Hepatocyte (in vitro differentiated cells): Measurements from ENCODE around the gene PPP2R5B. TPM values are rescaled to one million over a fixed set of nuclear protein-coding genes. Genes with fewer than 3 reads are reported as not detected.

ENCODE experiments used
- DNase-seq: peaks from one replicate; pipeline ENCODE4 v3.0.0-alpha.2; 2016; ENCODE audit warnings: low spot score
- H2AFZ ChIP-seq: fragments of 200-600 bp; sonication (generic); 2 replicates; pipeline ENCODE4 v1.6.0; 2016; ENCODE audit warnings: antibody characterized with exemption, mild to moderate bottlenecking
- H3K27ac ChIP-seq: fragments of 200-600 bp; sonication (generic); 2 replicates; pipeline ENCODE4 v1.5.1; 2016; ENCODE audit warnings: mild to moderate bottlenecking
- H3K27me3 ChIP-seq: fragments of 200-600 bp; sonication (generic); 2 replicates; pipeline ENCODE4 v1.6.1; 2016
- H3K36me3 ChIP-seq: fragments of 200-600 bp; sonication (generic); replicated peaks from 2 replicates; pipeline ENCODE4 v1.5.1; 2016; ENCODE audit warnings: low read depth; ENCODE audit not compliant: insufficient read depth
- H3K4me1 ChIP-seq: fragments of 200-600 bp; sonication (generic); 2 replicates; pipeline ENCODE4 v1.5.1; 2016; ENCODE audit warnings: mild to moderate bottlenecking, moderate library complexity; ENCODE audit not compliant: insufficient read depth
- H3K4me2 ChIP-seq: fragments of 200-600 bp; sonication (generic); 2 replicates; pipeline ENCODE4 v1.6.0; 2016
- H3K4me3 ChIP-seq: fragments of 200-600 bp; sonication (generic); 2 replicates; pipeline ENCODE4 v1.5.1; 2016; ENCODE audit warnings: mild to moderate bottlenecking
- H3K79me2 ChIP-seq: fragments of 200-600 bp; sonication (generic); 2 replicates; pipeline ENCODE4 v1.6.0; 2017; ENCODE audit warnings: mild to moderate bottlenecking
- H3K9me2 ChIP-seq: fragments of 200-600 bp; sonication (generic); replicated peaks from 2 replicates; pipeline ENCODE4 v1.6.0; 2017; ENCODE audit warnings: mild to moderate bottlenecking; ENCODE audit not compliant: insufficient read depth
- H3K9me3 ChIP-seq: fragments of 200-600 bp; sonication (generic); 2 replicates; pipeline ENCODE4 v1.5.1; 2016; ENCODE audit warnings: low read depth, mild to moderate bottlenecking
- H4K20me1 ChIP-seq: fragments of 200-600 bp; sonication (generic); 2 replicates; pipeline ENCODE4 v1.6.0; 2016; ENCODE audit warnings: mild to moderate bottlenecking; ENCODE audit not compliant: insufficient read depth, poor library complexity, severe bottlenecking
- EZH2 ChIP-seq: fragments of 200-600 bp; sonication (generic); IDR thresholded peaks from 2 replicates; pipeline ENCODE4 v1.6.1; 2016; ENCODE audit warnings: antibody characterized with exemption, mild to moderate bottlenecking, borderline replicate concordance
- EZH2phosphoT487 ChIP-seq: fragments of 200-600 bp; sonication (generic); IDR thresholded peaks from one replicate; pipeline ENCODE4 v1.6.1; 2018; ENCODE audit warnings: antibody characterized with exemption, mild to moderate bottlenecking, low read depth, moderate library complexity; ENCODE audit not compliant: unreplicated experiment, severe bottlenecking
- WGBS: methylation state at CpG from one replicate; pipeline ENCODE4 v1.1.6; 2016; ENCODE audit warnings: low lambda C conversion rate; ENCODE audit errors: missing lambda C conversion rate; 5-methylcytosine and 5-hydroxymethylcytosine counted together
- polyA plus RNA-seq: library from polyadenylated mRNA; unstranded; fragments of >200 nt; fragmentation: Nextera tagmentation; extraction: Ambion mirVana; gene quantifications from 2 replicates; pipeline ENCODE4 v1.2.1, GENCODE V29; 2016
- total RNA-seq: library from RNA; depleted of rRNA; stranded (reverse); fragments of >200 nt; gene quantifications from 2 replicates; pipeline ENCODE4 v1.2.3, GENCODE V29; 2014
- TF ChIP-seq, protein P1 (sequence below): fragments of 200-600 bp; sonication (generic); IDR thresholded peaks from 2 replicates; pipeline ENCODE4 v1.5.1; 2016; ENCODE audit warnings: antibody characterized with exemption, mild to moderate bottlenecking; ENCODE audit not compliant: poor library complexity

Gene PPP2R5B
- total and polyA plus RNA-seq, 2 experiments from 2014 or later: 16.9 to 19.5 TPM

DNA sequence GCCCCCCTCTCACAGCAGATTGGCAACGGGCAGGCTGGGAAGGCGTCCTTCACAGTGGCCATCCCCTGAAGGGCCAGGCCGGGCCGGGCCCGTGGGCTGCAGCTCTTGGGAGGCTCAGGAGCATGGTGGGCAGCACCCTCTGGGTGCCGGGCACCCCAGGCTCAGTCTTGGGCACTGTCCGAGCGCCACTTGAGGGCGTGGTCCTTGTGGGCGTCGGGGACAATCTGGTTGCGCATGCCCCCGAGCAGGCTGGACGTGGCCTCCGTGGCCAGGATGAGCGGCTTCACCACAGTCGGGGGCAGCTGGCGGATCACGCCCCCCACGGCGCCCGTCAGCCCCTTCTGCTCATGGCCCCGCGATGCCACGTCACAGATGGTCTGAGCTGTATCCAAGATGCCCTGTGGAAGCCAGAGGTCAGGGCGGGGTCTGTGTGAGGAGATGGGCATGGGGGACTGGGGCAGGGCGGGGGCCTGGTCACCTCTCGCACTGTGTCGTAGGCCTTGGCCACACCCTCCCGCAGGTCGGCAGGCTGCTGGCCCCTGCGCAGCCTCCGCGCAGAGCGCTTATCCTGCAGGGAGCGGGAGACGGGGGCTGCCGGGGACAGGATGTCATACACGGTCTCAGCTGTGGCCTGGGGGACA, 29.6 kb upstream of the PPP2R5B start:
- Histone ChIP-seq H3K79me2 (peaks cover 24% of the 10 kb centered on the region), H3K4me2 (no peak overlapping the region), H2AFZ (no peak overlapping the region), H3K27me3 (no peaks in the 10 kb centered on the region), H3K4me1 (peaks cover 9% of the 10 kb centered on the region), H3K4me3 (no peak overlapping the region), H4K20me1 (no peaks in the 10 kb centered on the region), H3K27ac (no peak overlapping the region), H3K9me3 (no peaks in the 10 kb centered on the region), H3K36me3 (no peaks in the 10 kb centered on the region), H3K9me2 (no peaks in the 10 kb centered on the region)
- DNase-seq: no peak
- TF ChIP-seq, protein P1, sequence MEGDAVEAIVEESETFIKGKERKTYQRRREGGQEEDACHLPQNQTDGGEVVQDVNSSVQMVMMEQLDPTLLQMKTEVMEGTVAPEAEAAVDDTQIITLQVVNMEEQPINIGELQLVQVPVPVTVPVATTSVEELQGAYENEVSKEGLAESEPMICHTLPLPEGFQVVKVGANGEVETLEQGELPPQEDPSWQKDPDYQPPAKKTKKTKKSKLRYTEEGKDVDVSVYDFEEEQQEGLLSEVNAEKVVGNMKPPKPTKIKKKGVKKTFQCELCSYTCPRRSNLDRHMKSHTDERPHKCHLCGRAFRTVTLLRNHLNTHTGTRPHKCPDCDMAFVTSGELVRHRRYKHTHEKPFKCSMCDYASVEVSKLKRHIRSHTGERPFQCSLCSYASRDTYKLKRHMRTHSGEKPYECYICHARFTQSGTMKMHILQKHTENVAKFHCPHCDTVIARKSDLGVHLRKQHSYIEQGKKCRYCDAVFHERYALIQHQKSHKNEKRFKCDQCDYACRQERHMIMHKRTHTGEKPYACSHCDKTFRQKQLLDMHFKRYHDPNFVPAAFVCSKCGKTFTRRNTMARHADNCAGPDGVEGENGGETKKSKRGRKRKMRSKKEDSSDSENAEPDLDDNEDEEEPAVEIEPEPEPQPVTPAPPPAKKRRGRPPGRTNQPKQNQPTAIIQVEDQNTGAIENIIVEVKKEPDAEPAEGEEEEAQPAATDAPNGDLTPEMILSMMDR: no peak
- no peak for TF ChIP-seq EZH2
- TF ChIP-seq EZH2phosphoT487: no peak
- 96% methylated on average over 21 of the region's 39 CpGs for WGBS

DNA sequence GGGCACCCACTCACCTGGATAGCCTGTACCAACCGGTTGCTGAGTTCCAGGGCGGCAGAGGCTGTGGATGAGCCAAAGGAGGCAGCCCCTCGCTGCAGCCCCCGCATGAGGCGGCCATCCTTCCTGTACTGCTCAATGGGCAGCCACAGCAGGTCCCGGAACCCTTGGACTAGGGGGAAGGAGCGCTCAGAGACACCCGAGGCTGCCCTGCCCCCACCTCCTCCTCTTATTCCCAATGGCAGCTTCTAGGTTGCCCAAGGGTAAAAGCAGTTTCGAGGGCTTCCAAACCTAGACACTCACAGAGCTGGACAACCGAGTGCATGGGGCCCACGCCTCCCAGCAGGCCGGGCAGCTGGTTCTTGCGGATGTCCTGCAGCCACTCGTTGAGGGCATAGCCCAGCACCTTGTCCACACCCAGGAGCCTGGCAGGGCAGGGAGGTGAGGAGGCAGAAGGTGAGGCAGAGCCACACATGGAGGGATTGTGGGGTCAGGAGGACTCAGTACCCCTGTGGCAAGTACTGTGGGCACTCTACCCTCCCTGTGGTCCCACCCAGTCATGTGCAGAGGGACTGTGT, 28.0 kb upstream of the PPP2R5B start:
- H3K79me2 ChIP-seq: peaks cover 16% of the 10 kb centered on the region
- no peaks in the 10 kb centered on the region for H3K27me3 ChIP-seq
- WGBS: 91% methylated on average over 14 of the region's 14 CpGs
- DNase-seq: no peak
- no peak overlapping the region for H3K4me2 ChIP-seq
- TF ChIP-seq EZH2phosphoT487 (no peak), EZH2 (no peak)
- TF ChIP-seq, protein P1: no peak
- no peaks in the 10 kb centered on the region for H3K36me3 ChIP-seq
- H3K4me3 ChIP-seq: no peak overlapping the region
- H3K4me1 ChIP-seq: peaks cover 7% of the 10 kb centered on the region
- no peaks in the 10 kb centered on the region for H3K9me2 ChIP-seq
- H4K20me1 ChIP-seq: no peaks in the 10 kb centered on the region
- no peaks in the 10 kb centered on the region for H3K9me3 ChIP-seq
- no peak overlapping the region for H2AFZ ChIP-seq
- no peak overlapping the region for H3K27ac ChIP-seq

DNA sequence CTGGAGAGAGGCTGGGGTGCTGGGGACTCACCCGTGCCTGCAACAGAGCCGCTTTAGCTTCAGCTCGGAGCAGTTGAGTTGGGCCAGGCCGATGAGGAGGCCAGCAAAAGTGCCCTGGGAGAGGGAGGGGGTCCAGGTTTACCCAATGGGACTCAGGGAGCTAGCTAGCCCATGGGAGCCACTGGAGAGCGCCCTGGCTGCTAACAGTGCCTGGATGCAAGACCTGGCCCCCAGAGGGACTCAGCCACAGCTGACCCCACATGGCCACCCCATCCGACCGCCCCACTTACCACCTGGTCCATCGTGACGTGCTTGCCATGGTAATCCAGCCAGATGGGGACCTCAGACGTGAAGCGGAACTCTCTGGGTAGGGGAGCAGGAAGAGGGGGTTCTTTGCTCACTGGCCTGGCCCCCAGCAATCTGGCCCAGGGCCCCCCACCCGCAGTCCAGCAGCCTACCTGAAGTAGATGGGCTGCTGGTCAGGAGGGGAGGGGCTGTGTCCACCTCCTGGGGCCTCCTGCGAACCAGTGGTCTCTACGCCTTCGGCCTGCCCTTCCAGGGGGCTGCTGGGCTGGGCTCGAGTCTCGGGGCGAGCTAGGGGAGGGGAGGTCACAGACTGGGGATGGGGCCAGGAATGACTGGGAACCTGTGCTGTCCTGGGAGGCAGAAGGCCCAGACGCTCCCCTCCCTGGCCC, 27.0 kb upstream of the PPP2R5B start:
- H3K4me3 ChIP-seq: no peak overlapping the region
- no peak overlapping the region for H2AFZ ChIP-seq
- no peak for DNase-seq
- no peaks in the 10 kb centered on the region for H4K20me1 ChIP-seq
- no peaks in the 10 kb centered on the region for H3K36me3 ChIP-seq
- no peaks in the 10 kb centered on the region for H3K9me3 ChIP-seq
- H3K27ac ChIP-seq: no peak overlapping the region
- H3K79me2 ChIP-seq: peaks cover 7% of the 10 kb centered on the region
- WGBS: 98% methylated on average over 14 of the region's 19 CpGs
- TF ChIP-seq EZH2phosphoT487 (no peak), EZH2 (no peak)
- TF ChIP-seq, protein P1: no peak
- H3K9me2 ChIP-seq: no peaks in the 10 kb centered on the region
- no peak overlapping the region for H3K4me2 ChIP-seq
- no peaks in the 10 kb centered on the region for H3K27me3 ChIP-seq
- H3K4me1 ChIP-seq: peaks cover 7% of the 10 kb centered on the region
